ENCODE measurements around the gene ADA.

ADA gene

GRCh38 chr20:44606725-44607441, 44.6 kb downstream of the ADA start:
- Histone ChIP-seq H3K4me3 (ENCODE audit: insufficient read depth, low read depth, low read length) (no peak overlapping the region), H3K27me3 (ENCODE audit: control insufficient read depth, insufficient read depth, low read length, poor library complexity, severe bottlenecking) (no peaks in the 10 kb centered on the region), H3K27ac (ENCODE audit: insufficient read depth, low read depth, low read length, poor library complexity, severe bottlenecking) (no peak overlapping the region), H3K4me1 (ENCODE audit: control insufficient read depth, insufficient read depth, low read length) (no peaks in the 10 kb centered on the region), H3K36me3 (ENCODE audit: control insufficient read depth, insufficient read depth, low read length) (no peaks in the 10 kb centered on the region), H3K9me3 (ENCODE audit: control insufficient read depth, low read length) (no peaks in the 10 kb centered on the region)
- 91% methylated on average over 5 of the region's 5 CpGs for WGBS, 2 experiments

- no peaks in the 10 kb centered on the region for H3K27me3 ChIP-seq (ENCODE audit: control insufficient read depth, insufficient read depth, low read length, poor library complexity, severe bottlenecking)
- H3K9me3 ChIP-seq (ENCODE audit: control insufficient read depth, low read length): no peaks in the 10 kb centered on the region
- peaks cover 3% of the 10 kb centered on the region for H3K4me1 ChIP-seq (ENCODE audit: control insufficient read depth, insufficient read depth, low read length)
- no peaks in the 10 kb centered on the region for H3K36me3 ChIP-seq (ENCODE audit: control insufficient read depth, insufficient read depth, low read length)
- WGBS, 2 experiments: 82 to 87% methylated on average over 8 of the region's 8 CpGs
- no peak overlapping the region for H3K4me3 ChIP-seq (ENCODE audit: insufficient read depth, low read depth, low read length)
- H3K27ac ChIP-seq (ENCODE audit: insufficient read depth, low read depth, low read length, poor library complexity, severe bottlenecking): no peak overlapping the region
Measured at GRCh38 chr20:44603327-44603726, 48.2 kb downstream of the ADA start.

GRCh38 chr20:44601801-44602204, 49.7 kb downstream of the ADA start:
- H3K4me1 ChIP-seq (ENCODE audit: control insufficient read depth, insufficient read depth, low read length): peaks cover 15% of the 10 kb centered on the region
- no peaks in the 10 kb centered on the region for H3K27me3 ChIP-seq (ENCODE audit: control insufficient read depth, insufficient read depth, low read length, poor library complexity, severe bottlenecking)
- H3K4me3 ChIP-seq (ENCODE audit: insufficient read depth, low read depth, low read length): no peak overlapping the region
- no peaks in the 10 kb centered on the region for H3K9me3 ChIP-seq (ENCODE audit: control insufficient read depth, low read length)
- no peaks in the 10 kb centered on the region for H3K36me3 ChIP-seq (ENCODE audit: control insufficient read depth, insufficient read depth, low read length)
- H3K27ac ChIP-seq (ENCODE audit: insufficient read depth, low read depth, low read length, poor library complexity, severe bottlenecking): no peak overlapping the region
- 59 to 65% methylated on average over 1 of the region's 1 CpG for WGBS, 2 experiments

GRCh38 chr20:44601236-44601671, 50.2 kb downstream of the ADA start:
- Histone ChIP-seq H3K9me3 (ENCODE audit: control insufficient read depth, low read length) (no peaks in the 10 kb centered on the region), H3K4me1 (ENCODE audit: control insufficient read depth, insufficient read depth, low read length) (peaks cover 15% of the 10 kb centered on the region), H3K27ac (ENCODE audit: insufficient read depth, low read depth, low read length, poor library complexity, severe bottlenecking) (no peak overlapping the region), H3K27me3 (ENCODE audit: control insufficient read depth, insufficient read depth, low read length, poor library complexity, severe bottlenecking) (no peaks in the 10 kb centered on the region), H3K36me3 (ENCODE audit: control insufficient read depth, insufficient read depth, low read length) (no peaks in the 10 kb centered on the region), H3K4me3 (ENCODE audit: insufficient read depth, low read depth, low read length) (no peak overlapping the region)
- WGBS, 2 experiments: 91 to 92% methylated on average over 7 of the region's 7 CpGs

GRCh38 chr20:44600758-44601201, 50.7 kb downstream of the ADA start:
- Histone ChIP-seq H3K27me3 (ENCODE audit: control insufficient read depth, insufficient read depth, low read length, poor library complexity, severe bottlenecking) (no peaks in the 10 kb centered on the region), H3K36me3 (ENCODE audit: control insufficient read depth, insufficient read depth, low read length) (no peaks in the 10 kb centered on the region), H3K27ac (ENCODE audit: insufficient read depth, low read depth, low read length, poor library complexity, severe bottlenecking) (no peak overlapping the region), H3K9me3 (ENCODE audit: control insufficient read depth, low read length) (no peaks in the 10 kb centered on the region), H3K4me3 (ENCODE audit: insufficient read depth, low read depth, low read length) (no peak overlapping the region), H3K4me1 (ENCODE audit: control insufficient read depth, insufficient read depth, low read length) (peaks cover 15% of the 10 kb centered on the region)
- WGBS, 2 experiments: 92 to 94% methylated on average over 11 of the region's 11 CpGs

GRCh38 chr20:44600301-44600700, 51.2 kb downstream of the ADA start:
- Histone ChIP-seq H3K36me3 (ENCODE audit: control insufficient read depth, insufficient read depth, low read length) (no peaks in the 10 kb centered on the region), H3K9me3 (ENCODE audit: control insufficient read depth, low read length) (no peaks in the 10 kb centered on the region), H3K27me3 (ENCODE audit: control insufficient read depth, insufficient read depth, low read length, poor library complexity, severe bottlenecking) (no peaks in the 10 kb centered on the region), H3K27ac (ENCODE audit: insufficient read depth, low read depth, low read length, poor library complexity, severe bottlenecking) (no peak overlapping the region), H3K4me1 (ENCODE audit: control insufficient read depth, insufficient read depth, low read length) (peaks cover 15% of the 10 kb centered on the region), H3K4me3 (ENCODE audit: insufficient read depth, low read depth, low read length) (no peak overlapping the region)
- WGBS, 2 experiments: 94 to 96% methylated on average over 3 to 4 of the region's 4 CpGs

- Histone ChIP-seq H3K36me3 (ENCODE audit: control insufficient read depth, insufficient read depth, low read length) (no peaks in the 10 kb centered on the region), H3K27ac (ENCODE audit: insufficient read depth, low read depth, low read length, poor library complexity, severe bottlenecking) (no peak overlapping the region), H3K27me3 (ENCODE audit: control insufficient read depth, insufficient read depth, low read length, poor library complexity, severe bottlenecking) (no peaks in the 10 kb centered on the region), H3K4me3 (ENCODE audit: insufficient read depth, low read depth, low read length) (no peak overlapping the region), H3K9me3 (ENCODE audit: control insufficient read depth, low read length) (no peaks in the 10 kb centered on the region), H3K4me1 (ENCODE audit: control insufficient read depth, insufficient read depth, low read length) (peaks cover 15% of the 10 kb centered on the region)
- 97 to 100% methylated on average over 1 of the region's 1 CpG for WGBS, 2 experiments
Measured at GRCh38 chr20:44599715-44600114, 51.8 kb downstream of the ADA start.

GRCh38 chr20:44598423-44599305, 52.8 kb downstream of the ADA start:
- H3K4me1 ChIP-seq (ENCODE audit: control insufficient read depth, insufficient read depth, low read length): peaks cover 15% of the 10 kb centered on the region
- WGBS, 2 experiments: 71 to 73% methylated on average over 4 of the region's 4 CpGs

GRCh38 chr20:44597930-44598329, 53.6 kb downstream of the ADA start:
- Histone ChIP-seq H3K9me3 (ENCODE audit: control insufficient read depth, low read length) (no peaks in the 10 kb centered on the region), H3K4me3 (ENCODE audit: insufficient read depth, low read depth, low read length) (no peak overlapping the region), H3K27me3 (ENCODE audit: control insufficient read depth, insufficient read depth, low read length, poor library complexity, severe bottlenecking) (no peaks in the 10 kb centered on the region), H3K4me1 (ENCODE audit: control insufficient read depth, insufficient read depth, low read length) (peaks cover 15% of the 10 kb centered on the region), H3K27ac (ENCODE audit: insufficient read depth, low read depth, low read length, poor library complexity, severe bottlenecking) (no peak overlapping the region), H3K36me3 (ENCODE audit: control insufficient read depth, insufficient read depth, low read length) (no peaks in the 10 kb centered on the region)
- WGBS, 2 experiments: 80 to 82% methylated on average over 4 of the region's 4 CpGs

More at GRCh38 chr20:44598423-44599305, 52.8 kb downstream of the ADA start:
- Histone ChIP-seq H3K4me3 (ENCODE audit: insufficient read depth, low read depth, low read length) (no peak overlapping the region), H3K9me3 (ENCODE audit: control insufficient read depth, low read length) (no peaks in the 10 kb centered on the region), H3K27me3 (ENCODE audit: control insufficient read depth, insufficient read depth, low read length, poor library complexity, severe bottlenecking) (no peaks in the 10 kb centered on the region), H3K36me3 (ENCODE audit: control insufficient read depth, insufficient read depth, low read length) (no peaks in the 10 kb centered on the region), H3K27ac (ENCODE audit: insufficient read depth, low read depth, low read length, poor library complexity, severe bottlenecking) (no peak overlapping the region)

- Histone ChIP-seq H3K9me3 (ENCODE audit: control insufficient read depth, low read length) (no peaks in the 10 kb centered on the region), H3K4me3 (ENCODE audit: insufficient read depth, low read depth, low read length) (no peak overlapping the region), H3K27ac (ENCODE audit: insufficient read depth, low read depth, low read length, poor library complexity, severe bottlenecking) (no peak overlapping the region), H3K36me3 (ENCODE audit: control insufficient read depth, insufficient read depth, low read length) (no peaks in the 10 kb centered on the region), H3K27me3 (ENCODE audit: control insufficient read depth, insufficient read depth, low read length, poor library complexity, severe bottlenecking) (no peaks in the 10 kb centered on the region), H3K4me1 (ENCODE audit: control insufficient read depth, insufficient read depth, low read length) (peaks cover 15% of the 10 kb centered on the region)
- WGBS, 2 experiments: 79 to 81% methylated on average over 4 of the region's 4 CpGs
Measured at GRCh38 chr20:44597516-44597915, 54.0 kb downstream of the ADA start.
